Gastrocnemius medialis (tissue), 4 donors: ENCODE data around the gene ABO. TPM values are rescaled to one million over a fixed set of nuclear protein-coding genes. Genes with fewer than 3 reads are reported as not detected.
A peak's percentile ranks its signal among the peaks of the same experiment; 100 is the strongest.
"Not testable (repeated sequence)": the region's sequence is repeated elsewhere in the genome, so short reads cannot be mapped to it uniquely, and the experiment has no call there.

Experiments
- ATAC-seq, 2 donors: fragments of 150-250 bp; one replicate each; pipeline ENCODE4 v1.9.1; 2016
- DNase-seq, 2 donors: peaks; one replicate each; pipeline ENCODE4 v3.0.0-alpha.2; 2019
- H3K27ac ChIP-seq, 4 donors: fragments of 200-600 bp; sonication (generic); 1 replicate in 1 of 4; 2 replicates in 3 of 4; pipeline ENCODE4 v1.5.1; 2016 to 2018; ENCODE audit warnings: mild to moderate bottlenecking in 2 of 4, moderate library complexity in 1 of 4
- H3K27me3 ChIP-seq, 3 donors: fragments of 200-600 bp; sonication (generic) in 2 of 3; 1 replicate in 1 of 3; 2 replicates in 2 of 3; pipeline versions ENCODE4 v1.5.1 to v1.6.0; 2016 to 2019; ENCODE audit warnings: mild to moderate bottlenecking in 1 of 3, moderate library complexity in 1 of 3
- H3K36me3 ChIP-seq, 2 donors: fragments of 200-600 bp; sonication (generic) in 1 of 2; one replicate each; pipeline ENCODE4 v1.5.1; 2017 to 2018
- H3K4me1 ChIP-seq, 2 donors: fragments of 200-600 bp; sonication (generic) in 1 of 2; one replicate each; pipeline ENCODE4 v1.5.1; 2016 to 2017; ENCODE audit warnings: mild to moderate bottlenecking in 2 of 2
- H3K4me3 ChIP-seq, 4 donors: fragments of 200-600 bp; sonication (generic) in 3 of 4; 1 replicate in 1 of 4; 2 replicates in 3 of 4; pipeline ENCODE4 v1.5.1; 2016 to 2019; ENCODE audit warnings: mild to moderate bottlenecking in 2 of 4
- H3K9me3 ChIP-seq, 3 donors: fragments of 200-600 bp; sonication (generic) in 2 of 3; 1 replicate in 1 of 3; 2 replicates in 2 of 3; pipeline ENCODE4 v1.5.1; 2016 to 2019
- CTCF ChIP-seq, 5 experiments: fragments of 450-650 bp in 3 of 5; fragments of 200-600 bp in 2 of 5; sonication (generic) in 2 of 5; IDR thresholded peaks in 4 of 5; conservative IDR thresholded peaks in 1 of 5; 1 replicate in 4 of 5; 2 replicates in 1 of 5; pipeline ENCODE4 v1.5.1; 2016 to 2019; ENCODE audit warnings: antibody characterized with exemption in 5 of 5, mild to moderate bottlenecking in 3 of 5, moderate library complexity in 3 of 5
- POLR2A ChIP-seq, 2 donors: fragments of 450-650 bp; IDR thresholded peaks; one replicate each; pipeline ENCODE4 v1.6.1; 2017; ENCODE audit warnings: antibody characterized with exemption in 2 of 2, mild to moderate bottlenecking in 2 of 2, moderate library complexity in 2 of 2
- in situ Hi-C, 4 donors: fragments of 200-750 bp; cut with MboI; loops; one replicate each; pipeline versions ENCODE4 v1.15.0 to v1.8.0; 2017; ENCODE audit warnings: low sequenced_read_pairs in 4 of 4
- intact Hi-C: fragments of 100-400 bp; cut with DNase I; formaldehyde crosslinking; loops from one replicate; pipeline ENCODE4 v1.15.1; 2023; ENCODE audit warnings: low total_unique reads
- total RNA-seq, 4 donors: library from RNA; depleted of rRNA; stranded (reverse); fragments of >200 nt; gene quantifications; one replicate each; pipeline versions ENCODE4 v1.1.0 to v1.2.3, GENCODE V29; 2016

The ABO gene
- total RNA-seq, 4 donors from 2014 or later, result 0.24 to 2.4 (median 0.44) TPM; not detected in 1

GRCh38 chr9:133226219-133227171 is 48.5 kb downstream of the ABO start:
- intact Hi-C loops (no loop called here), in situ Hi-C loops (no loop called here)
- no peak for ATAC-seq
- no peak for DNase-seq
- Histone ChIP-seq H3K4me1 (no peaks in the 10 kb centered on the region), H3K9me3 (no peaks in the 10 kb centered on the region), H3K4me3 (no peak overlapping the region), H3K27ac (no peak overlapping the region), H3K36me3 (no peaks in the 10 kb centered on the region), H3K27me3 (peaks cover 0 to 5% (median 0%) of the 10 kb centered on the region in 3 donors)
- TF ChIP-seq CTCF (IDR thresholded peaks at IDR 0.05 in 4 of 5, conservative IDR thresholded peaks at IDR 0.05 in 1 of 5), result no peak
- no peak for TF ChIP-seq POLR2A (IDR thresholded peaks at IDR 0.05)

- H3K4me1 ChIP-seq, result no peaks in the 10 kb centered on the region
- ATAC-seq (no peak), DNase-seq (no peak)
- H3K4me3 ChIP-seq, result no peak overlapping the region
- intact Hi-C loops (no loop called here), in situ Hi-C loops (no loop called here)
- H3K27me3 ChIP-seq, result peaks cover 0 to 5% (median 3%) of the 10 kb centered on the region in 3 donors
- H3K36me3 ChIP-seq, result no peaks in the 10 kb centered on the region
- H3K27ac ChIP-seq, result no peak overlapping the region
- no peaks in the 10 kb centered on the region for H3K9me3 ChIP-seq
- TF ChIP-seq POLR2A (IDR thresholded peaks at IDR 0.05) (no peak), CTCF (IDR thresholded peaks at IDR 0.05 in 4 of 5, conservative IDR thresholded peaks at IDR 0.05 in 1 of 5) (no peak)
Observed at GRCh38 chr9:133225171-133226011, 49.6 kb downstream of the ABO start.

GRCh38 chr9:133224762-133225161 is 50.2 kb downstream of the ABO start:
- Histone ChIP-seq H3K27me3 (peaks cover 0 to 5% (median 5%) of the 10 kb centered on the region in 3 donors), H3K4me1 (no peaks in the 10 kb centered on the region), H3K36me3 (no peaks in the 10 kb centered on the region), H3K4me3 (no peak overlapping the region), H3K27ac (no peak overlapping the region), H3K9me3 (no peaks in the 10 kb centered on the region)
- TF ChIP-seq POLR2A (IDR thresholded peaks at IDR 0.05) (no peak), CTCF (IDR thresholded peaks at IDR 0.05 in 4 of 5, conservative IDR thresholded peaks at IDR 0.05 in 1 of 5) (no peak)
- ATAC-seq (no peak), DNase-seq (no peak)
- intact Hi-C loops (no loop called here), in situ Hi-C loops (no loop called here)

GRCh38 chr9:133223159-133223756 is 51.7 kb downstream of the ABO start:
- H3K4me1 ChIP-seq, H3K4me3 ChIP-seq, H3K9me3 ChIP-seq, H3K36me3 ChIP-seq, in situ Hi-C loops, intact Hi-C loops, DNase-seq, H3K27me3 ChIP-seq: not testable (repeated sequence)
- peak in 1 of 2 donors; percentile 33 for ATAC-seq
- H3K27ac ChIP-seq, result peak overlapping the region in 3 of 4 donors; percentile 3 to 29 (median 28)

GRCh38 chr9:133221994-133222393 is 53.0 kb downstream of the ABO start:
- H3K4me3 ChIP-seq, H3K27ac ChIP-seq, H3K36me3 ChIP-seq, H3K27me3 ChIP-seq, H3K4me1 ChIP-seq, in situ Hi-C loops, intact Hi-C loops, H3K9me3 ChIP-seq, DNase-seq, ATAC-seq: not testable (repeated sequence)
